Cardiac septum (tissue), 1 donor: ENCODE results near the gene PRR14. TPM values are rescaled to one million over a fixed set of nuclear protein-coding genes. Genes with fewer than 3 reads are reported as not detected.

Experiments used
- DNase-seq: peaks from one replicate; pipeline ENCODE4 v3.0.0-alpha.2; 2020; ENCODE audit warnings: low spot score
- intact Hi-C: fragments of 100-400 bp; cut with DNase I; formaldehyde crosslinking; loops from one replicate; pipeline ENCODE4 v1.14.0; 2022
- long read RNA-seq: library from polyadenylated mRNA; unstranded; transcript quantifications from one replicate; pipeline ENCODE4 v2.0.0, GENCODE V29; 2021
- total RNA-seq: library from RNA; stranded (reverse); fragmentation: NEBNext Ultra II Directional; extraction: Animal tissue kit (Norgen Biotek cat#: 25700); gene quantifications from one replicate; pipeline ENCODE4 v1.2.1, GENCODE V29; 2021
- donor health status: DM: no; HTN: no; CAD: no.

The PRR14 gene
- total RNA-seq = 21.1 TPM
- long read RNA-seq, partial matches to known transcripts = 8 of 11 reads
- long read RNA-seq, other reads (novel, unspliced or antisense) = 2 of 11 reads

DNA sequence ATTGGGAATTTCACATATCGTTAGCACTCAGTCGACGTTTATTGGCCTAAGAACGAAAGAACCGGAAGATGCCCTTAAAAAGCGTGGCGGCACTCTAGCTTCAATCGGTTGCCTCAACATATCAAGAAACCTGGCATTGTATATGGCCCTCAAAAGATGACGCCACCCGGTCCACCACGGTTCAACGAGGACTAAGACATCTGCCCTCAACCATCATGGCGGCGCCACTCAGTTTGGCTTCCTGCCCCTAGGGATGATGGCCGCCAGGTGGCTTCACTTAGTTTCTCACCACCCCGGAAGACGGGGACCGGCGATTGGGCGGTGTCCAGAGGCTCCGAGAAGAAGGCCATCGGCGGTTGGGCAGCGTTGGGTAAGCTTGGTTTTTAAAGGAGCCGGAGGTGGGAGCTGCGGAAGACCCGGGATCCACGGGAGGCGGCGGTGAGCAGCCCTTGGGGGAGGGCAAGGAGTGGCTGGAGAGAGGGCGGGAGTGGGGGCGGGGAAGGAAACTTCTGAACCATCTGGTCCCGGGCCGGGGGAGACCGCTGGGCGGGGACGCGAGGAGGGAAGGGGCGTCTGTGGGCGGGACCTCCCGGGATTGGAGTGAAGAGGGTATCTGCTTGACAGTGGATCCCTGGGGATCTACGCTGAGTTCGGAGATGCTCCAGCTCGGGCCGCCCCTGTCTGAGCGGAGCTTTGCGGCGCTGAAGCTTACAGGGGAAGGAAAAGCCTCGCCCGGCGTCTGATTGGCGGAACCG lies at the start of gene PRR14:
TSS of gene PRR14 (plus strand) at position 592 of the 755 bp plus-strand sequence. CDS start 686 bp downstream, outside the sequence.
- DNase-seq = peak; percentile 100
- intact Hi-C loops = loop anchor here (1.0 to 5.0 kb wide), 3 partner anchors 16 to 116 kb away; partner anchors contain the start of genes SRCAP and ZNF747

- intact Hi-C loops = no loop called here
Observed at GRCh38 chr16:30601966-30602365, 48.8 kb upstream of the PRR14 start.

GRCh38 chr16:30602616-30603277 lies 48.0 kb upstream of the PRR14 start:
- intact Hi-C loops = no loop called here

More at GRCh38 chr16:30601966-30602365, 48.8 kb upstream of the PRR14 start:
- no peak for DNase-seq

DNA sequence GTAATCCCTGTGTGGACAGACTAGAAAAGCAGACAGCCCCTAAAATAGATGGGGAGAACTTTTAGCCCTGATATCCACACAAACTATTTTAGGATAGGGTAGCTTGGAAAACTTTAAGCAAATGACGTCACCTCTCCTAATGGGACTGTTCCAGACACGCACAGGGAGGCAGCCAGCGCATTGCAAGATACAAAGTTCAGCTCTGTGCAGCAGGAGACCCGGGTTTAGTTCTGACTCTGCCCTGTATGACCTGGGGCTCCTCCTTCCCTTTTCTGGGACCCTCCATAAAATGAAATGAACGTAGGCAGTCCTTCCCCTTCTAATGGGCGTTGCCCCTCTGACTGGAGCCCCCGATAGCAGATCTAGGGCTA lies 46.8 kb upstream of the PRR14 start:
- intact Hi-C loops = no loop called here
- no peak for DNase-seq

More at GRCh38 chr16:30602616-30603277, 48.0 kb upstream of the PRR14 start:
- no peak for DNase-seq

DNA sequence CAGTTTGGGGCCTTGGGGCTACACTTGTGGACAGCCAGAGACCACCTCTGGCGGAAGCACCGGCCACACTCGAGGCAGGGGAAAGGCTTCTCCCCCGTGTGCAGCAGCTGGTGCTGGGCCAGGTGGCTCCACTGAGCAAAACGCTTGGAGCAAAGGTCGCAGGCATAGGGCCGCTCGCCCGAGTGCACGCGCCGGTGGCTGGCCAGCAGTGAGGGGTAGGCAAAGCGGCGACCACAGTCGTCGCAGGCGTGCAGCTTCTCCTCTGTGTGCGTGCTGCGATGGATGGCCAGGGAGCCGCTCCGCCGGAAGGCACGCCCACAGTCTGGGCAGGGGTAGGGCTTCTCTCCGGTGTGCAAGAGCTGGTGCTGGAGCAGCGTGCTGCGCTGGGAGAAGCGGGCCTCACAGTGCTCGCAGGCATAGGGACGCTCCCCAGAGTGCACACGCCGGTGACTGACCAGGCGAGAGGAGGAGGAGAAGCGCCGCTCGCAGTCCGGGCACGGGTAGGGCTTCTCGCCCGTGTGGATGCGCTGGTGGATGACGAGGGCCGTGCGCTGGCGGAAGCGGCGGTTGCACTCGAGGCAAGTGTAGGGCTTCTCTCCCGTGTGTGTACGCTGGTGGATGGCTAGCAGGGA lies 46.3 kb upstream of the PRR14 start:
- no peak for DNase-seq
- intact Hi-C loops = no loop called here

DNA sequence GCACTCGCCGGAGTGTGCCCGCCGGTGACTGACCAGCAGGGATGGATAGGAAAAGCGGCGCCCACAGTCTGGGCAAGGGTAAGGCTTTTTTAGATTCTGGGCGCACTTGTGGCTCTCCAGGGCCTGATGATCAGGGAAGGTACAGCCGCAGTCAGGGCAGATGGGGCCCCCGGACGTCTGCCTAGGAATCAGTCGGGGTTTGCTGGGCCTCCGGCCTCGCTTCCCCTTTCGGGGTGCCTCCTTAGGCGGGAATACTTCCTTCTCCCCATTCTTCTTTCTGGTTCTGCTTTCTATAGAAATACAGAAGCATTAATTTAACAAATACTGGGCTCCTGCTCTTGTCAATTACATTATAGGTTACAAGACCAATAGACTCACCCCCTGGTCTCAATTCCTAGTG lies 45.6 kb upstream of the PRR14 start:
- intact Hi-C loops = no loop called here
- no peak for DNase-seq

GRCh38 chr16:30606004-30606403 lies 44.8 kb upstream of the PRR14 start:
- intact Hi-C loops = no loop called here
- DNase-seq = no peak

DNA sequence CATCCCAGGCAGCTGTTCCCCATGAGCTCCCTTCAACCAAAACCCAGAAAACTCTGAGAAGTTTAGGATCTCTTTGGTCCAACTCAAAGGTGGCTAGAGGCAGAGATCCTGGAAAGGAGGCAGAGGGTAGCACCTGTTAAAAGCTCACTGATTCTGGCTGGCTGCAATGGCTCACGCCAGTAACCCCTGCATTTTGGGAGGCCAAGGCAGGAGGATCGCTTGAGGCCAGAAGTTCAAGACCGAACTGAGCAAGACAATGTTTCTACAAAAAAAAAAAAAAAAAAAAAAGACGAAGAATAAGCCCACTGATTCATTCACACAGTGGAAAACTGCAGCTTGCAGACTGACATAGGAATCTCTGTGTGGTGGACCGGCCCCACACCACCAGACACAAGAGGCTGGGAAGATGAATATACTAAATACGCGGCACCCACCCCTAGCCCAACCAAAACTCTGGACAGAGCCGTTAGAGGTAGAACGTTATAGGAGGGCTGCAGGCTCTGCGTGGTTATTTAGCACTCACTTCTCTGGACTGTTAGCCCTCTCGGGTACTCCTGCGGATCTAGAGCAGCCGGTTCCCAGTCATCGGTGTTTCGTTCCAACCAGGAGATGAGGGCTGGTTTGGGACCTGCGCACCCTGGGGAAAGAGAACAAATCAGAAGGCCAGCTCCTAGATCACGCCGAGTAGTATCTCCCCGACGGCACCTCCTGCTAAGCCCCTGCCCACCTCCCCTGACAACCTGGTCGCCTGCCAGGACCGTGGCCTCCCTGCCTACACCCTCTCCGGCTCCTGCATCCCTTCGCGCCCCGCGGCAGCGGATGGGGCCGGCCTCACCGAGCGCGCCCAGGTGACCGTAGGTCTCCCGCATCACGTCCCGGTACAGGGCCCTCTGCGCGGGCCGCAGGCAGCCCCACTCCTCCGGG lies 41.5 kb upstream of the PRR14 start:
- DNase-seq = peak; percentile 79
- intact Hi-C loops = no loop called here

GRCh38 chr16:30609926-30610839 lies 40.6 kb upstream of the PRR14 start, which contains the start of gene ZNF689:
Gene ZNF689, minus strand, starts transcription at chr16:30610389. Its CDS starts 348 bp downstream, at chr16:30610041.
- intact Hi-C loops = no loop called here
- DNase-seq = peak; percentile 97

DNA sequence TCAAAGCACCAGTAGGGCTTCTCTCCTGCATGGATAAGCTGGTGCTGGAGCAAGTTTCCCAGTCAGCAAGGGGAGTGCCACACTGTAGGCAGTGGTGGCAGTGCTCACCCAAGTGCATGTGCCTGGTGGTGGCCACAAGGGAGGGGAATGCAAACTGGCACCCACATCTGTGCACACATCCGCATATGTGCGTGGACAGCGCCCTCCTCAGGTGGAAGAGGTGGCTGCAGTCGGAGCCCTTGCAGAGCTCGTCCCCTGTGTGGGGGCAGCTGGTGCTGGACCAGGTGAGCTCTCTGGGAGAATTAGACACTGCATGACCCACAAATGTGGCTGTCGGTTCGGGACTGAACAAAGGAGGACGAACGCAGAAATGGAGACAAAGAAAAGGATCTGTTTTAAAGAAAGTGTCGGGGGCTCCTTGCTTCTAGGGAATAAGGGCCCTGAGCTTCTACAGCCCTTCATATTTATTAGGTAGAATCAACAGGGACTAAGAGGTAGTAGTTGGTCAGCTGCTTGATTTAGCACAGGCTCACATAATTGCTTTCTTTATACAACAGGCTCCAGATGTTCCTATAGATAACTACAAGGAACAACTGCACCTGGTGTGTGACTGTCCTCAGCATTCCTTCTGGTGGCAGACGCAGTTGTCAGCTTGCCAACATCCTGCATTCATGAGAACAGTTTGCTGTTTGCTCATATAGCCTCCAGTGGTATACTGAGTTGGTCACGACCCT lies 35.2 kb upstream of the PRR14 start:
- intact Hi-C loops = no loop called here
- no peak for DNase-seq

DNA sequence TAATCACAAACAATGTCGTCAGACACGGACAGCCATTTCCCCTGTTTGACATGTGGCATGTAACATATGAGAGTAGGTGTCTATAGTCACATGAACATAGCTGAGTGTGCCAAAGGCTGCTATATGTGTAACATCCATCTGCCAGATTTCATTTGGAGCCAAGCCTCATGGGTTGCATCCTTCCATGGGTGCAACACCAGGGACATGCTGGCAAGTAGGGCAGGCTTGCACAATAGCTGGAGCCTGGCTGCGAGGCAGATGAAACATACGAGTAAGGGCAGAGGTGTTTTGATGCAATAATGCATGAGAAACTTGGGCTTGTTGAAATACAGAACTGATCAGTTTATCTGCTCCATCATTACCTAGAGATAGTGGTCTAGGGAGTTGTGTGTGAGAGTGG lies 31.6 kb upstream of the PRR14 start:
- intact Hi-C loops = no loop called here
- no peak for DNase-seq

GRCh38 chr16:30619638-30620037 lies 31.1 kb upstream of the PRR14 start:
- intact Hi-C loops = no loop called here
- DNase-seq = no peak

GRCh38 chr16:30620169-30620568 lies 30.6 kb upstream of the PRR14 start:
- intact Hi-C loops = no loop called here
- no peak for DNase-seq

- intact Hi-C loops = no loop called here
- no peak for DNase-seq
Observed at GRCh38 chr16:30621765-30622164, 29.0 kb upstream of the PRR14 start.

- intact Hi-C loops = no loop called here
- no peak for DNase-seq
Observed at GRCh38 chr16:30622455-30623032, 28.2 kb upstream of the PRR14 start.

DNA sequence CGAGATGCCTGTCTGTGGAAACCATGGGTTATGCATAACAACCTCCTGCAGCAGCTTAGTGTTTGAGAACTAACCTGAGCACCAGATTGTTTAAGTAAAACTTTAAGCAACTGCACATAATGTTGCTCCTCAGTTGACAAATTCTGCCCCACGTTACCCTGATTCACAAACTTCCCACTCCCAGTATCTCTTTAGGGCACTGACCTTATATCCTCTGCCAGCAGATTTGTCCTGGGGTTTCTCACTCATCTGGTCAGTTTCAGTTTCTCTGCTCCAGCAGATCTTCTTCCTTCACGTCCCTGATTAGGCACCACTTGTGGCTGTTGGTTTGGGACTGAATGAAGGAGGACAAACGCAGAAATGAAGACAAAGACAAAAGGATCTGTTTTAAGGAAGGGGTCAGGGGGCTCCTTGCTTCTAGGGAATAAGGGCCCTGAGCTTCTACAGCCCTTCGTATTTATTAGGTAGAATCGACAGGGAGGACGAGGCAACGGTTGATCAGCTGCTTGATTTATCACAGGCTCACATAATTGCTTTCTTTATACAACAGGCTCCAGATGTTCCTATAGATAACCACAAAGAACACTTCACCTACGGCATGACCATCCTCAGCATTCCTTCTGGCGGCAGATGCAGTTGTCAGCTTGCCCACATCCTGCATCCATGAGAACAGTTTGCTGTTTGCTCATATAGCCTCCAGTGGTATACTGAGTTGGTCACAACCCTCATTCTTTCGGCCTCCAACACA lies 27.1 kb upstream of the PRR14 start:
- DNase-seq = no peak
- intact Hi-C loops = no loop called here

DNA sequence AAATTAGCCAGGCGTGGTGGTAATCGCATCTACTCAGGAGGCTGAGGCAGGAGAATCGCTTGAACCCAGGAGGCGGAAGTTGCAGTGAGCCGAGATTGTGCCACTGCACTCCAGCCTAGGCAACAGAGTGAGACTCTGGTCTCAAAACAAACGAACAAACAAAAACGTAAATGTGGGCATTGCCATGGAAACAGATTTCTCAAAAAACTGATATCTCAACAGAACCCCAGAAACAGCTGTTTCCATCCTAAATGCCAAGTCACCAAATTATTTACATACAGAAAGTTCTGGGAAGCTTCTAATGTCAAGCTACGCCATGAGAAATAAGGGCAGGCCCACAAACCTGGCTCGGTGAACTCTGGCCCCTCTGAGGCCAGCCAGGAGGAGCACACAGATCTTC lies 24.5 kb upstream of the PRR14 start:
- DNase-seq = no peak
- intact Hi-C loops = no loop called here
